ENCODE data around the gene PCA3.

DNA sequence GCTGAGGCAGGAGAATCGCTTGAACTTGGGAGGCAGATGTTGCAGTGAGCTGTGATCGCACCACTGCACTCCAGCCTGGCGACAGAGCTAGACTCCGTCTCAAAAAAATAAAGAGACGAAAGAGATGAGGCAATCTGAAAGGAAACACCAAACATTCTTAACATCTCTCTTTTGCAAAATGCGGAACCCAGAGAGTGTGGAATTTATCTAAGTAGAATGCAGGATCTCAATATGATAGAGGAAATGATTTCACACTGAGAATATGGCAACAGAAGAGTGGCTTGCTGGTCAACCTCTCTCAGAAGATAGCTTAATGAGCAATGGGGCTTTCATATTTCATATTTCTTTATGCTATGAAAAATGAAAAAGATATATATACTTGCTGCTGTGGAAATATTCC is 33.4 kb upstream of the PCA3 start:
- TF ChIP-seq, protein P1, sequence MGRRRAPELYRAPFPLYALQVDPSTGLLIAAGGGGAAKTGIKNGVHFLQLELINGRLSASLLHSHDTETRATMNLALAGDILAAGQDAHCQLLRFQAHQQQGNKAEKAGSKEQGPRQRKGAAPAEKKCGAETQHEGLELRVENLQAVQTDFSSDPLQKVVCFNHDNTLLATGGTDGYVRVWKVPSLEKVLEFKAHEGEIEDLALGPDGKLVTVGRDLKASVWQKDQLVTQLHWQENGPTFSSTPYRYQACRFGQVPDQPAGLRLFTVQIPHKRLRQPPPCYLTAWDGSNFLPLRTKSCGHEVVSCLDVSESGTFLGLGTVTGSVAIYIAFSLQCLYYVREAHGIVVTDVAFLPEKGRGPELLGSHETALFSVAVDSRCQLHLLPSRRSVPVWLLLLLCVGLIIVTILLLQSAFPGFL (CRISPR knock-in tag; IDR thresholded peaks at IDR 0.05; ENCODE audit: borderline replicate concordance) = no peak
- no peak for TF ChIP-seq TCF7 (CRISPR knock-in tag; IDR thresholded peaks at IDR 0.05; ENCODE audit: low read depth)
- TF ChIP-seq AFF4 (CRISPR knock-in tag; IDR thresholded peaks at IDR 0.05; ENCODE audit: borderline replicate concordance) = no peak
- TF ChIP-seq TEAD4 (CRISPR knock-in tag; IDR thresholded peaks at IDR 0.05) = no peak
- TF ChIP-seq CTCF (IDR thresholded peaks at IDR 0.05) = no peak
- TF ChIP-seq SP1 (CRISPR knock-in tag; conservative IDR thresholded peaks at IDR 0.05) = no peak
- TF ChIP-seq CREB1 (CRISPR knock-in tag; IDR thresholded peaks at IDR 0.05) = no peak
- TF ChIP-seq ZNF317 (CRISPR knock-in tag; IDR thresholded peaks at IDR 0.05; ENCODE audit: borderline replicate concordance, low read depth) = no peak
- no peak for TF ChIP-seq TP53 (CRISPR knock-in tag; IDR thresholded peaks at IDR 0.05)
- no peak for TF ChIP-seq JUN (CRISPR knock-in tag; IDR thresholded peaks at IDR 0.05)
- TF ChIP-seq E2F1 (CRISPR knock-in tag; IDR thresholded peaks at IDR 0.05) = no peak
- no peak for TF ChIP-seq FOXP4 (CRISPR knock-in tag; IDR thresholded peaks at IDR 0.05)
- TF ChIP-seq MYBL2 (CRISPR knock-in tag; IDR thresholded peaks at IDR 0.05) = no peak
- TF ChIP-seq, protein P2, sequence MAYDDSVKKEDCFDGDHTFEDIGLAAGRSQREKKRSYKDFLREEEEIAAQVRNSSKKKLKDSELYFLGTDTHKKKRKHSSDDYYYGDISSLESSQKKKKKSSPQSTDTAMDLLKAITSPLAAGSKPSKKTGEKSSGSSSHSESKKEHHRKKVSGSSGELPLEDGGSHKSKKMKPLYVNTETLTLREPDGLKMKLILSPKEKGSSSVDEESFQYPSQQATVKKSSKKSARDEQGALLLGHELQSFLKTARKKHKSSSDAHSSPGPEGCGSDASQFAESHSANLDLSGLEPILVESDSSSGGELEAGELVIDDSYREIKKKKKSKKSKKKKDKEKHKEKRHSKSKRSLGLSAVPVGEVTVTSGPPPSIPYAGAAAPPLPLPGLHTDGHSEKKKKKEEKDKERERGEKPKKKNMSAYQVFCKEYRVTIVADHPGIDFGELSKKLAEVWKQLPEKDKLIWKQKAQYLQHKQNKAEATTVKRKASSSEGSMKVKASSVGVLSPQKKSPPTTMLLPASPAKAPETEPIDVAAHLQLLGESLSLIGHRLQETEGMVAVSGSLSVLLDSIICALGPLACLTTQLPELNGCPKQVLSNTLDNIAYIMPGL (CRISPR knock-in tag; IDR thresholded peaks at IDR 0.05) = no peak

Data from WTC11 (cell line).